Measurements from ENCODE around the gene GSTM1.

The GSTM1 gene

GRCh38 chr1:109716570-109717090, 29.0 kb downstream of the GSTM1 start:
- TF ChIP-seq, protein P1, sequence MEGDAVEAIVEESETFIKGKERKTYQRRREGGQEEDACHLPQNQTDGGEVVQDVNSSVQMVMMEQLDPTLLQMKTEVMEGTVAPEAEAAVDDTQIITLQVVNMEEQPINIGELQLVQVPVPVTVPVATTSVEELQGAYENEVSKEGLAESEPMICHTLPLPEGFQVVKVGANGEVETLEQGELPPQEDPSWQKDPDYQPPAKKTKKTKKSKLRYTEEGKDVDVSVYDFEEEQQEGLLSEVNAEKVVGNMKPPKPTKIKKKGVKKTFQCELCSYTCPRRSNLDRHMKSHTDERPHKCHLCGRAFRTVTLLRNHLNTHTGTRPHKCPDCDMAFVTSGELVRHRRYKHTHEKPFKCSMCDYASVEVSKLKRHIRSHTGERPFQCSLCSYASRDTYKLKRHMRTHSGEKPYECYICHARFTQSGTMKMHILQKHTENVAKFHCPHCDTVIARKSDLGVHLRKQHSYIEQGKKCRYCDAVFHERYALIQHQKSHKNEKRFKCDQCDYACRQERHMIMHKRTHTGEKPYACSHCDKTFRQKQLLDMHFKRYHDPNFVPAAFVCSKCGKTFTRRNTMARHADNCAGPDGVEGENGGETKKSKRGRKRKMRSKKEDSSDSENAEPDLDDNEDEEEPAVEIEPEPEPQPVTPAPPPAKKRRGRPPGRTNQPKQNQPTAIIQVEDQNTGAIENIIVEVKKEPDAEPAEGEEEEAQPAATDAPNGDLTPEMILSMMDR (conservative IDR thresholded peaks at IDR 0.05): no peak
- no peak for TF ChIP-seq ZFX (IDR thresholded peaks at IDR 0.05)
- no peak overlapping the region for H3K27ac ChIP-seq

DNA sequence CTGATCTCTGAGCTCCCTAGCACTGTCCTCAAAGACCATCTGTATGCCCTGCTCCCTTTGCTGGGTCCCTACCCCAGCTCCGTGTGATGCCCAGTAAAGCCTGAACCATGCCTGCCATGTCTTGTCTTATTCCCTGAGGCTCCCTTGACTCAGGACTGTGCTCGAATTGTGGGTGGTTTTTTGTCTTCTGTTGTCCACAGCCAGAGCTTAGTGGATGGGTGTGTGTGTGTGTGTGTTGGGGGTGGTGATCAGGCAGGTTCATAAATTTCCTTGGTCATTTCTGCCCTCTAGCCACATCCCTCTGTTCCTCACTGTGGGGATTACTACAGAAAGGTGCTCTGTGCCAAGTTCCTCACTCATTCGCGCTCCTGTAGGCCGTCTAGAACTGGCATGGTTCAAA, 30.1 kb downstream of the GSTM1 start:
- no peak overlapping the region for H3K27ac ChIP-seq
- TF ChIP-seq, protein P1 (conservative IDR thresholded peaks at IDR 0.05): no peak
- TF ChIP-seq ZFX (IDR thresholded peaks at IDR 0.05): no peak

- no peak overlapping the region for H3K27ac ChIP-seq
- no peak for TF ChIP-seq ZFX (IDR thresholded peaks at IDR 0.05)
Observed at GRCh38 chr1:109718495-109718894, 30.9 kb downstream of the GSTM1 start.

DNA sequence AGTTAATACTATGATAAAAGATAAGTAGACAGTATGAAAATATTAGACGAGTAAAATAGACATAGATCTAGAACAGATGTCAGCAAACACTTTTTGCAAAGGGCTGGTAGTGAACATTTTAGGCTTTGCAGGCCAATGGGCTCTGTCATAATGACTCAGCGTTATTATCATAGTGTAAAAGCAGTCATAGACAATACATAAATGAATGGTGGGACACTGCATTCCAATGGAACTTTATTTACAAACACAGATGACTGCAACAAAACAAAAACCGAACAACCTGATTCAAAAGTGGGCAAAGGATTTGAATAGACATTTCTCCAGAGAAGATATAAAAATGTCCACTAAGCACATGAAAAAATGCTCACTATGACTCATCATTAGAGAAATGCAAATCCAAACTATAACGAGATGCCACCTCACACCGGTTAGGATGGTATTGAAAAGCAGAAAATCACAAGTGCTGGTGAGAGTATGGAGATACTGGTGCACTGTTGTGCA, 31.8 kb downstream of the GSTM1 start:
- no peak for TF ChIP-seq ZFX (IDR thresholded peaks at IDR 0.05)
- TF ChIP-seq, protein P1 (conservative IDR thresholded peaks at IDR 0.05): no peak
- no peak overlapping the region for H3K27ac ChIP-seq

DNA sequence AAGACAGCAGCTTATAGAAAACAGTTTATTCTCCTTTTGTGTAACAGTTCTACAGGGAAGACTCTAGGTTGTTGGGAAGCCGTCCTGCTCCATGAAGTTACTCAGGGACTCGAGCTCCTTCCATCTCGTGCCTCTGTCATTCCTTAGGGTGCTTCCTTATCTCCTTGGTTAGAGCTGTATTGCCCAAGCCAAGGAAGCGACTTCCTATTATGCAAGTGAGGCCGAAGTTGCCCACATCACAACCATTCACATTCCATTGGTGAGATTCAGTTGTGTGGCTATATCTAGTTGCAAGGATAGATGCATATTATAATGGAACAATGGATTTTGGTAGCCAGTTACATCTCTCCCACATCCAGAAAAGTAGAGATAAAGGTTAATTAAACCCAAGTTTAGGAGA, 33.4 kb downstream of the GSTM1 start:
- TF ChIP-seq ZFX (IDR thresholded peaks at IDR 0.05): no peak
- TF ChIP-seq, protein P1 (conservative IDR thresholded peaks at IDR 0.05): no peak
- H3K27ac ChIP-seq: no peak overlapping the region

DNA sequence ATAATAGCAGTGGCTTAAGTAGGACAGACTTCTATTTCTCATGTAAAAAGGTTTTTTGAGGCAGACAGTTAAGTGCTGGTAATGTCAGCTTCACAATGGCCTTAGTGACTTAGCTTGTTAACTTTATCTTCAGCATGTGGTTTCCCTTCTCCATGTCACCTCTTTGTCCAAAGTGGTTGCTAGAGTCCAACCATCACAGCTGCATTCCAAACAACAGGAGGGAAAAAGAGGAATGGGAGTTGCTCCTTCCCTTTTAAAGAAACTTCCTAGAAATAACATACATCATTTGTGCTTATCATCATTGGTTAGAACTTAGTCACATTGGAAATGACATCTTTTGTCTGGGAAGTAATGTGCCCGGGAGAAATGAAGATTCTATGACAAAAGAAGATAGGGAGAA, 34.4 kb downstream of the GSTM1 start:
- TF ChIP-seq, protein P1 (conservative IDR thresholded peaks at IDR 0.05): no peak
- no peak for TF ChIP-seq ZFX (IDR thresholded peaks at IDR 0.05)
- no peak overlapping the region for H3K27ac ChIP-seq

GRCh38 chr1:109722908-109723691, 35.5 kb downstream of the GSTM1 start:
- no peak overlapping the region for H3K27ac ChIP-seq
- no peak for TF ChIP-seq ZFX (IDR thresholded peaks at IDR 0.05)
- TF ChIP-seq, protein P1 (conservative IDR thresholded peaks at IDR 0.05): no peak
